RWPE2 (cell line): Measurements from ENCODE around the gene SMIM31.

Experiments used
- ATAC-seq: fragments of 200-7000 bp; cut with Tn5 transposase; 3 replicates; pipeline ENCODE4 v1.9.1; 2021; ENCODE audit warnings: low read depth
- DNase-seq: peaks from one replicate; pipeline ENCODE4 v3.0.0-alpha.2; 2020; ENCODE audit warnings: low spot score
- H3K27ac ChIP-seq: fragments of 450-650 bp; 2 replicates; pipeline ENCODE4 v1.5.1; 2017; ENCODE audit warnings: mild to moderate bottlenecking; ENCODE audit not compliant: poor library complexity, severe bottlenecking
- H3K27me3 ChIP-seq: fragments of 250-450 bp; sonication (Bioruptor Pico); 2 replicates; pipeline ENCODE4 v1.5.1; 2021; ENCODE audit warnings: mild to moderate bottlenecking, moderate library complexity; ENCODE audit not compliant: insufficient read depth, poor library complexity, severe bottlenecking
- H3K36me3 ChIP-seq: fragments of 250-450 bp; sonication (Bioruptor Pico); 2 replicates; pipeline ENCODE4 v1.5.1; 2020; ENCODE audit warnings: low read depth, mild to moderate bottlenecking, moderate library complexity
- H3K4me1 ChIP-seq: fragments of 250-450 bp; sonication (Bioruptor Pico); 2 replicates; pipeline ENCODE4 v1.5.1; 2021; ENCODE audit warnings: mild to moderate bottlenecking, moderate library complexity; ENCODE audit not compliant: insufficient read depth, poor library complexity, severe bottlenecking
- H3K4me3 ChIP-seq: fragments of 250-450 bp; sonication (Bioruptor Pico); 2 replicates; pipeline ENCODE4 v1.5.1; 2021; ENCODE audit warnings: mild to moderate bottlenecking, moderate library complexity; ENCODE audit not compliant: severe bottlenecking
- H3K9me3 ChIP-seq: fragments of 250-450 bp; sonication (Bioruptor Pico); 2 replicates; pipeline ENCODE4 v1.5.1; 2021; ENCODE audit warnings: mild to moderate bottlenecking, moderate library complexity; ENCODE audit not compliant: severe bottlenecking
- CTCF ChIP-seq: fragments of 450-650 bp; IDR thresholded peaks from one replicate; pipeline ENCODE4 v1.5.1; 2017; ENCODE audit warnings: mild to moderate bottlenecking, moderate library complexity; ENCODE audit not compliant: poor library complexity, severe bottlenecking

SMIM31 gene

GRCh38 chr4:164847967-164848649 lies 94.2 kb downstream of the SMIM31 start:
- DNase-seq = no peak

More at GRCh38 chr4:164847967-164848649, 94.2 kb downstream of the SMIM31 start:
- H3K4me3 ChIP-seq = no peak overlapping the region
- no peaks in the 10 kb centered on the region for H3K9me3 ChIP-seq
- ATAC-seq = no peak
- no peak overlapping the region for H3K27ac ChIP-seq
- H3K4me1 ChIP-seq = no peaks in the 10 kb centered on the region
- no peaks in the 10 kb centered on the region for H3K27me3 ChIP-seq
- no peaks in the 10 kb centered on the region for H3K36me3 ChIP-seq
- TF ChIP-seq CTCF = no peak
